GM12801 (cell line): ENCODE data around the gene RFPL4A.

Source experiments
- TF ChIP-seq, protein P1 (sequence below): IDR thresholded peaks from one replicate; pipeline ENCODE4 v1.5.1; 2011; ENCODE audit warnings: control low read depth; ENCODE audit not compliant: insufficient read length; ENCODE audit errors: extremely low read depth

RFPL4A gene

DNA sequence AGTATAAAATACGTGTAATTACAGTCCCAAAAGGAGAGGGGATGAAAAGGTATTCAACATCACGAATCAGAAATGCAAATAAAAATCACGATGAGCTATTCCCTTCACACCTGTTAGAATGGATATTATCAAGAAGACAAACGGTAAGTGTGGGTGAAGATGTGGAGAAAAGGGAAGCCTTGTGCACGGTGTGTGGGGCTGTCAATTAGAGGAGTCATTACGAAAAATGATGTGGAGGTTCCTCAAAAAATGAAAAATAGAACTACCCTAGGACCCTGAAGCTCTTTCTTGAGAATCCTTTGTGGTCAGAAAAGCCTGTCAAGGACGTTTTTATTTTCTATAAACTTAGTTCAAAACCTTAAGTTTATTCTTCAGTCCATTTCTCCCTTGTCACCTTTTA lies 53.6 kb downstream of the RFPL4A start:
- TF ChIP-seq, protein P1, sequence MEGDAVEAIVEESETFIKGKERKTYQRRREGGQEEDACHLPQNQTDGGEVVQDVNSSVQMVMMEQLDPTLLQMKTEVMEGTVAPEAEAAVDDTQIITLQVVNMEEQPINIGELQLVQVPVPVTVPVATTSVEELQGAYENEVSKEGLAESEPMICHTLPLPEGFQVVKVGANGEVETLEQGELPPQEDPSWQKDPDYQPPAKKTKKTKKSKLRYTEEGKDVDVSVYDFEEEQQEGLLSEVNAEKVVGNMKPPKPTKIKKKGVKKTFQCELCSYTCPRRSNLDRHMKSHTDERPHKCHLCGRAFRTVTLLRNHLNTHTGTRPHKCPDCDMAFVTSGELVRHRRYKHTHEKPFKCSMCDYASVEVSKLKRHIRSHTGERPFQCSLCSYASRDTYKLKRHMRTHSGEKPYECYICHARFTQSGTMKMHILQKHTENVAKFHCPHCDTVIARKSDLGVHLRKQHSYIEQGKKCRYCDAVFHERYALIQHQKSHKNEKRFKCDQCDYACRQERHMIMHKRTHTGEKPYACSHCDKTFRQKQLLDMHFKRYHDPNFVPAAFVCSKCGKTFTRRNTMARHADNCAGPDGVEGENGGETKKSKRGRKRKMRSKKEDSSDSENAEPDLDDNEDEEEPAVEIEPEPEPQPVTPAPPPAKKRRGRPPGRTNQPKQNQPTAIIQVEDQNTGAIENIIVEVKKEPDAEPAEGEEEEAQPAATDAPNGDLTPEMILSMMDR: no peak
